Lower lobe of right lung (tissue), 2 donors: ENCODE measurements around the gene KCNIP3. TPM values are rescaled to one million over a fixed set of nuclear protein-coding genes. Genes with fewer than 3 reads are reported as not detected.

Source experiments
- ATAC-seq, 2 donors: fragments of 200-7000 bp; cut with Tn5 transposase; one replicate each; pipeline ENCODE4 v1.9.1; 2020 to 2022; ENCODE audit warnings: mild to moderate bottlenecking in 2 of 2, moderate library complexity in 2 of 2
- DNase-seq: peaks from one replicate; pipeline ENCODE4 v3.0.0-alpha.2; 2020
- H3K27ac ChIP-seq: fragments of 200-600 bp; one replicate; pipeline ENCODE4 v1.8.0; 2022
- H3K27me3 ChIP-seq: fragments of 200-600 bp; one replicate; pipeline ENCODE4 v1.8.0; 2022; ENCODE audit warnings: low read depth
- H3K36me3 ChIP-seq: fragments of 200-600 bp; one replicate; pipeline ENCODE4 v1.8.0; 2022; ENCODE audit warnings: mild to moderate bottlenecking
- H3K4me1 ChIP-seq: fragments of 200-600 bp; one replicate; pipeline ENCODE4 v1.8.0; 2022
- H3K4me3 ChIP-seq: fragments of 200-600 bp; one replicate; pipeline ENCODE4 v1.8.0; 2022; ENCODE audit warnings: mild to moderate bottlenecking
- H3K9me3 ChIP-seq: fragments of 200-600 bp; one replicate; pipeline ENCODE4 v1.8.0; 2022
- CTCF ChIP-seq: fragments of 200-600 bp; IDR thresholded peaks from one replicate; pipeline ENCODE4 v1.8.0; 2022; ENCODE audit warnings: antibody characterized with exemption, mild to moderate bottlenecking
- intact Hi-C: fragments of 100-400 bp; cut with DNase I; formaldehyde crosslinking; loops from one replicate; pipeline ENCODE4 v1.11.0; 2022
- total RNA-seq: library from RNA; stranded (reverse); fragmentation: NEBNext Ultra II Directional; extraction: Animal tissue kit (Norgen Biotek cat#: 25700); gene quantifications from one replicate; pipeline ENCODE4 v1.2.1, GENCODE V29; 2021
- donor health status: DM: no; HTN: yes; CAD: no; lungs with severe emphysema.

Gene KCNIP3
- total RNA-seq, 1 donor from 2014 or later, result 2.6 TPM

DNA sequence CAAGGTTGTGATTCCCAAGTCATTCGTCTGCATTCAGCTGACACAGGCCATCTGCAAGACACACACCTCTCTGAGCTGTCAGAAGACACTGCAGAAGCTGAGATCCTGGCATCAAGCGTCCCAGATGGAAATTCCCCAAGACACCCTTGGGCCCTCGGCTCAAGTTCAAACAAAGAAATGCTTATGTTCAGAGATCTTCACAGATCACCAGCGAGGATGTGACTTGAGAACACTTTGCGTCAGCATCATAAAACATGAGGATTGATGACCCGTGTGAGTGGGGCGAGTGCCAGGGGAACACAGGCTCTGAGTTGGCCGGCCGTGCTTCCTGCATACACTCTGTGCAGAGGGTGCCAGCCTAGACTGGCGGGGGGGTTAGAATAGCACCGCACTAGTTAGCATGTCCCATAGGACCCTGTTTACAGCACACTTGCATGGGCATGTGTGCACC, 36.8 kb downstream of the KCNIP3 start:
- no peaks in the 10 kb centered on the region for H3K36me3 ChIP-seq
- no peaks in the 10 kb centered on the region for H3K4me1 ChIP-seq
- H3K4me3 ChIP-seq, result no peak overlapping the region
- no peaks in the 10 kb centered on the region for H3K9me3 ChIP-seq
- intact Hi-C loops, result no loop called here
- peak in 1 of 2 donors; percentile 34 for ATAC-seq
- no peak overlapping the region for H3K27ac ChIP-seq
- DNase-seq, result peak; percentile 46
- TF ChIP-seq CTCF, result no peak
- H3K27me3 ChIP-seq, result no peaks in the 10 kb centered on the region

DNA sequence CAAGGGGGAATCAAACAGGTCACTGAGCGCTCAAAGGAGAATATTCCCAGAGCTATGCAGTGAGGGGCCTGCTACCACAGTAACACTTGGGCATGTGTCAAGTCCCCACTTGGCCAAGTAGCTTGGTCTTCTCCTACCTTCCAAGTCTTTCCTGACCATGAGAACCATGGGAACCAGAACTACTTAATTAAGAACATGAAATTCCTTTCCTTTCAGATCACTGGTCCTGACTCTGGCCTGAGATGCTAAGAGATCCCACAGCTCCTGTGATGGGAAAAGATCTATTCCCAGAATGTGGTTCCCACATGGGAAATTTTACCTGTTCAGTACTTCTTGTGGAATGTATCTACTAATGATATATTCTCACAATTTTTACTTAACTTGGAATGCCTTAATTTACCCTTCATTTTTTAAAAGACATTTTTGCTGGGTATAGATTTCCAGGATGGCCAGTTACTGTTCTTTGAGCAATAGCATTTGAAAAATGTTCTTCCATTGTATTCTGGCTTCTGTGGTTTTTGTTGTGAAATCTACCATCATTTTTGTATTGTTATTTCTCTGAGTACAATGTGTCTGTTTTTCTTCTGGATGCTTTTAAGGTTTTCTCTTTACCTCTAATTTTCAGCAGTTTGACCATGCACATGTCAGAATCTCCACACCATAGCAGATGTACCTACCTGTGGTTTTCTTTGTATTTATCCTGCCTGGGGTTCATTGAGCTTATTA, 37.9 kb downstream of the KCNIP3 start:
- no peaks in the 10 kb centered on the region for H3K27me3 ChIP-seq
- DNase-seq, result no peak
- ATAC-seq, result no peak
- H3K9me3 ChIP-seq, result no peaks in the 10 kb centered on the region
- no peak overlapping the region for H3K27ac ChIP-seq
- intact Hi-C loops, result no loop called here
- H3K36me3 ChIP-seq, result no peaks in the 10 kb centered on the region
- no peak overlapping the region for H3K4me3 ChIP-seq
- H3K4me1 ChIP-seq, result no peaks in the 10 kb centered on the region
- no peak for TF ChIP-seq CTCF

DNA sequence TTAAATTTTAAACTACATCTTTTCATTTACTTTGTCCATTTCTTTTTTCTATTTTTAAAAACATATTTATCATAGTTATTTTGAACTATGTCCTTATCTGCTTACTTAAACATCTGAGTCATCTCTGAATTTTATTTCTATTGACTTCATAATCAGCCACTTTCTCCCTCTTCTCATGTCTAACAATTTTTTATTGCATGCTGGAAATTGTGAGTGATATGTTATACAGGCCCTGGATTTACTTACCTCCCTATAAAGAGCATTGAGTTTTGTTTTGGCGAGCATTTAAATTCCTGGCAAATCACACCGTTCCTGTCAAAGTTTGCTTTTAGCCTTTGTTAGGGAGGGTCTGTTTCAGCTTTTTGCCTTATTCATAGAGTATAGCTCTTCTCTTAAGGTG, 39.3 kb downstream of the KCNIP3 start:
- Histone ChIP-seq H3K4me3 (no peak overlapping the region), H3K9me3 (no peaks in the 10 kb centered on the region), H3K27ac (no peak overlapping the region), H3K36me3 (no peaks in the 10 kb centered on the region), H3K27me3 (no peaks in the 10 kb centered on the region), H3K4me1 (no peaks in the 10 kb centered on the region)
- intact Hi-C loops, result no loop called here
- ATAC-seq, result no peak
- no peak for TF ChIP-seq CTCF
- DNase-seq, result no peak

GRCh38 chr2:95337829-95338228, 40.7 kb downstream of the KCNIP3 start:
- DNase-seq, result peak; percentile 15

GRCh38 chr2:95342556-95343320, 45.6 kb downstream of the KCNIP3 start:
- Histone ChIP-seq H3K9me3 (no peaks in the 10 kb centered on the region), H3K36me3 (no peaks in the 10 kb centered on the region), H3K27me3 (peaks cover 44% of the 10 kb centered on the region), H3K27ac (no peak overlapping the region), H3K4me1 (peaks cover 11% of the 10 kb centered on the region), H3K4me3 (no peak overlapping the region)
- ATAC-seq, result no peak
- intact Hi-C loops, result no loop called here
- TF ChIP-seq CTCF, result no peak
- peak; percentile 31 for DNase-seq

More at GRCh38 chr2:95337829-95338228, 40.7 kb downstream of the KCNIP3 start:
- no peaks in the 10 kb centered on the region for H3K4me1 ChIP-seq
- H3K4me3 ChIP-seq, result no peak overlapping the region
- H3K27ac ChIP-seq, result no peak overlapping the region
- peaks cover 9% of the 10 kb centered on the region for H3K27me3 ChIP-seq
- TF ChIP-seq CTCF, result no peak
- no peaks in the 10 kb centered on the region for H3K36me3 ChIP-seq
- ATAC-seq, result no peak
- H3K9me3 ChIP-seq, result no peaks in the 10 kb centered on the region
- intact Hi-C loops, result no loop called here
